ENCODE measurements around the gene FOXA2.

Gene FOXA2

GRCh38 chr20:22536141-22536828, 48.1 kb downstream of the FOXA2 start:
- DNase-seq, result no peak

- DNase-seq, result no peak
Measured at GRCh38 chr20:22535483-22535882, 48.9 kb downstream of the FOXA2 start.

GRCh38 chr20:22533823-22534751, 50.3 kb downstream of the FOXA2 start:
- DNase-seq, result no peak

- no peak for DNase-seq
Measured at GRCh38 chr20:22532598-22532997, 51.8 kb downstream of the FOXA2 start.

- DNase-seq, result no peak
Measured at GRCh38 chr20:22531756-22532155, 52.6 kb downstream of the FOXA2 start.

GRCh38 chr20:22531056-22531615, 53.2 kb downstream of the FOXA2 start:
- DNase-seq, result no peak

Measured in midbrain (tissue), 1 donor.